Central memory CD4-positive, alpha-beta T cell (primary cell): ENCODE measurements around the gene LOXL3.

ENCODE experiments used
- DNase-seq: peaks from one replicate; pipeline ENCODE4 v3.0.0; 2022

LOXL3 gene

GRCh38 chr2:74526649-74527230, 27.0 kb downstream of the LOXL3 start:
- no peak for DNase-seq

- DNase-seq = no peak
Observed at GRCh38 chr2:74525717-74526648, 27.8 kb downstream of the LOXL3 start, which contains the start of gene DQX1. TSS of gene DQX1 (minus strand) at chr2:74526231. CDS start at chr2:74525729, 502 bp downstream.

- DNase-seq = no peak
Observed at GRCh38 chr2:74524955-74525716, 28.6 kb downstream of the LOXL3 start.

- DNase-seq = no peak
Observed at GRCh38 chr2:74524005-74524404, 29.7 kb downstream of the LOXL3 start.

GRCh38 chr2:74522516-74522915, 31.2 kb downstream of the LOXL3 start:
- no peak for DNase-seq

GRCh38 chr2:74516650-74517049, 37.1 kb downstream of the LOXL3 start:
- no peak for DNase-seq

GRCh38 chr2:74515981-74516633, 37.6 kb downstream of the LOXL3 start:
- DNase-seq = peak; percentile 66

- no peak for DNase-seq
Observed at GRCh38 chr2:74515271-74515980, 38.3 kb downstream of the LOXL3 start.

GRCh38 chr2:74514368-74515270, 39.1 kb downstream of the LOXL3 start, which contains the start of gene TLX2:
TSS of gene TLX2 (plus strand) at chr2:74514450. CDS start at chr2:74514807, 357 bp downstream.
- DNase-seq = no peak

GRCh38 chr2:74513605-74514367, 40.0 kb downstream of the LOXL3 start:
- DNase-seq = no peak

GRCh38 chr2:74512744-74513604, 40.8 kb downstream of the LOXL3 start:
- DNase-seq = no peak

GRCh38 chr2:74511104-74511989, 42.4 kb downstream of the LOXL3 start:
- no peak for DNase-seq

- no peak for DNase-seq
Observed at GRCh38 chr2:74510272-74510671, 43.5 kb downstream of the LOXL3 start.

GRCh38 chr2:74507926-74508520, 45.7 kb downstream of the LOXL3 start:
- DNase-seq = no peak

GRCh38 chr2:74507145-74507925, 46.4 kb downstream of the LOXL3 start, which contains the start of gene PCGF1:
TSS of gene PCGF1 (minus strand) at chr2:74507695. CDS start at chr2:74507668, 27 bp downstream.
- peak; percentile 97 for DNase-seq

GRCh38 chr2:74505448-74506246, 48.1 kb downstream of the LOXL3 start:
- DNase-seq = no peak
